Stimulated activated CD8-positive, alpha-beta memory T cell treated with anti-CD3 and anti-CD28 coated beads, Interleukin-12 subunit alpha, Interleukin-12 subunit beta, amount 100 ng/mL, for 24 hours (primary cell): ENCODE data around the gene ZFP42.
"Not testable (repeated sequence)": the region's sequence is repeated elsewhere in the genome, so short reads cannot be mapped to it uniquely, and the experiment has no call there.

Experiments
- DNase-seq: peaks from one replicate; pipeline ENCODE4 v3.0.0-alpha.2; 2020; ENCODE audit errors: extremely low read depth

Gene ZFP42

DNA sequence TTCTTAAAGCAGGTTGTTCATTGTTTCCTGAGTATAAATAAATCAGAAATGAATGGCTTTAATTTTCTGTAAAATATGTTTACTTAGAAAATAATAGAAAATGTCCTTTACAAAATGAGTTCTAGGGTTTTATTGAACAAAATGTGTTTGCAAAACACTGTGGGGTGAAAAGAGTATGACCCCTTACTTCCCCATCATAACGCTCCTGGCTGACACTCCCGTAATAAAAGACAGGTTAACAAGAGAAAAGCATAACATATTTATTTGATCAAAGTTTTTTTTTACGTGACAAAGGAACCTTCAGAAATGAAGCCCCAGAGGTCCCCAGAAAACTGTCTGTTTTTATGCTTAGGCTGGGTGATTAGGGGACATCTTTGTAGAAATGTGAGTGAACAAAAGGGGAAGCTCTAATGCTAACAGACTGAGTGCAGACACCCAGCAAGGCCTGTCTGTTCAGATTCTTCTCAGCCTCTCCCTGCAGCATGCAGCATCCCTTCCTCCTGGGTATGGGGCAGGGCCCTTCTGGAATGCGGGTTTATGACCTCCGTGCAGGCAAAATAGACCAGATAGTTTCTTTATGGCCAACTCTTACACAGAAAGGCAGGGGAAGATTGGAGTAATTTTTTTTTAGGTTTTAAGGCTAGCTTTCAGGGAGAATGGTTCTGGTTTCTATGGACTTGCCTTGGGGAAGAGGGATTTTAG, 26.1 kb downstream of the ZFP42 start:
- no peak for DNase-seq

DNA sequence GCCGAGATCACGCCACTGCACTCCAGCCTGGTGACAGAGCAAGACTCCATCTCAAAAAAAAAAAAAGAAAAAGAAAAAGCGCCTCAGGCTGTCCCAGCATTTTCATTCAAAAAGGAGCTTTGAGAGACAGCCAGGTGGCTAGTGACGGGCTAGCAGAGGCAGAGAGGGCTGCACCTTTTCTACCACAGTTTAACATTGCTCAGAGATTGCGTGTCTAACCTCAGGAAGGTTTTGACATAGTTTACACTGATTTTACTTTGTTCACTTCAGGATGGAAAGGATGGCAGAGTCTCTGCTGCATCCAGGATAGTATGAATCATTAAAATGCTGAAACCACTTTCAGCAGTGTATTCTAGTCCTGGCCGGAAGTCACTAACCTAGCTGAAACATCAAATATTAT, 28.1 kb downstream of the ZFP42 start:
- DNase-seq = no peak

DNA sequence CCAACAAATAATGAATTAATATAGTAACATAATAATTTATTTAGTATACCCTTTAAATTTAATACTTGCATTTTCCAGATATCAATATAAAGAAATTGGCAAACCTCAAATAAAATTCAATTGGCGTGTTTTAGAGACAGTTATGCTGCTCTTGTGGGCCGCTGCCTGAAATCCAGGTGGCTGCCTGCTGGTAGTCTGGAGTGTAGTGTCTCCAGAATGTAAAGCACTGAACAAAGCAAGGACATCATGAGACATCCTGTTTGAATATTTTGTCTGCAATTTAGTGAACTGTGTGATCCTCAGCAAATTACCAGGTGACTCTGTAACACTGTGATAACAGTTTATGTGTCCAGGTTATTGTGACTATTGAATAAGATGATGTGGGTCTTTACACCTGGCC, 29.9 kb downstream of the ZFP42 start:
- no peak for DNase-seq

DNA sequence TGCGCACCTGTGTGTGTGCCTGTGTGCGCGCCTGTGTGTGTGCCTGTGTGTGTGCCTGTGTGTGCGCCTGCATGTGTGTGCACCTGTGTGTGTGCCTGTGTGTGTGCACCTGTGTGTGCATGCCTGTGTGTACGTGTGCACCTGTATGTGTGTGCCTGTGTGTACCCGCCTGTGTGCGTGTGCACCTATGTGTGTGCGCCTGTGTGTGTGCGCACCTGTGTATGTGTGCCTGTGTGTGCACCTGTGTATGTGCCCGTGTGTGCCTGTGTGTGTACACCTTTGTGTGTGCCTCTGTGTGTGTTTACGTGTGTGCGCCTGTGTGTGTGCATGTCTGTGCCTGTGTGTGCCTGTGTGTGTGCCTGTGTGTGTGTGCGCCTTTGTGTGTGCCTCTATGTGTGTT, 33.5 kb downstream of the ZFP42 start:
- no peak for DNase-seq

DNA sequence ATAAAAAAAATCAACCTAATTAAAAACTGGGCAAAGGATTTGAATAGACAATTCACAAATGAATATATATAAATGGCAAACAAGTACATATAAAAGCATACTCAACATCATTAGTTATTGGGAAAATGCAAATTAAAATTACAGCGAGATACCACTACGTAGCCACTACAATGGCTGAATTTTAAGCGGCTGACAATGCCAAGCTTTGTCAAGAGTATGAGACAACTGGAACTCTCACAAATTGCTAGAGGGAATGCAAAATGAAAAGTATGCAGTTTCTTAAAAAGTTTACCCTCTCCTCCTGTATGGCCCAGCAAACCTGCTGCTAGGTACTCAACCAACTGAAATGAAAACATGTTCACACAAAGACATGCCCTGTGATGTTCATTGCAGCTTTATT, 34.8 kb downstream of the ZFP42 start:
- DNase-seq = no peak

DNA sequence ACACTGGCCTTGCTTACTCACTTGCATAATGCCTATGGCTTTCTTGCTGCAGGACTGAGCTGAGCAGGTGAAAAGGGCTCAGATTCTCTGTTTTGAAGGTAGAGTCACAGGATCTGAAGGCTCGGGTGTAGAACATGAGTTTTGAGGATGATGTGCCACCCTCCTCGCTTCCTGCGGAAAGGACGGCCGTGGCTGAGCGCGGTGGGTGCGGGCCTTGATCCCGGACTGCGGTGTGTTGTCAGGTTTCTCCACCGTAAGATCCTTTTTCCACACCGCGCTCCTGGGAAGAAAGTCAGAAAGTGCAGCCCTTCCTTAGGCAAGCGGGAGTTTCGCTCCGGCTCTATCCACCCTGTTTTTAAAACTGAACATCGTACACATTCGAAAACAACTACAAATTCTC, 36.2 kb downstream of the ZFP42 start:
- no peak for DNase-seq

DNA sequence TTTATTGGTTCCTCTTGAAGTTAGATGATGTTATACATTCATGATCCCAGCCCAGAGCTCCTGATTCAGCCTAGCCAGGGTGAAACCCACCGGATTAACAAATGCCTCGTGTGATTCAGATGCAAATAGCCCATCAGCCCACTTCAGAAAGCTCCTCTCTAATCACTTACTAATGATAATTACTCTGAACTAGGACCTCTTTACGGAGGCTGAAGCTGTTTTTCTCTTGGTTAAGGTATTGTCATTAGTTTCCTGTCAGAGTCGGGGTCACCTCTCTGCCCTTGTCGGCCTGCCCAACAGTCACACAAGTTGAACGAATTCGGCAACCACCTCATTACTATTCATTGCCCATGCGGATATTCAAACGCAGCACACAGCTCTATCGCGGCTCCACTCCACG, 36.6 kb downstream of the ZFP42 start:
- no peak for DNase-seq

DNA sequence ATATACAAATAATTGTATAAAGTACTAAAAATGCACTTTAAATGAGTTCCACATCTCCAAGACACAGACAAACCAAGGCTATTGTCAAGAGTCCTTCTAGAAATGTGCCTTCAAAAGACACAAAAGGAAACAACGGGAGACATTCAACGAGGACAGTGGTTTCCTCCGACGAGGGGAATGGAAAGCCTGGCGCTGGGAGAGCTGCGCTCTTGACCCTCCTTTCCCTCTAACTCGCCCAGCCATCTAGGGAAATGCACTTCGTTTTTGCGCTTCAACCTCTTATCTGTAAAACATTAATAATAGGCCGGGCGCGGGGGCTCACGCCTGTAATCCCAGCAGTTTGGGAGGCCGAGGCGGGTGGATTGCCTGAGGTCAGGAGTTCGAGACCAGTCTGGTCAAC, 37.0 kb downstream of the ZFP42 start:
- no peak for DNase-seq

DNA sequence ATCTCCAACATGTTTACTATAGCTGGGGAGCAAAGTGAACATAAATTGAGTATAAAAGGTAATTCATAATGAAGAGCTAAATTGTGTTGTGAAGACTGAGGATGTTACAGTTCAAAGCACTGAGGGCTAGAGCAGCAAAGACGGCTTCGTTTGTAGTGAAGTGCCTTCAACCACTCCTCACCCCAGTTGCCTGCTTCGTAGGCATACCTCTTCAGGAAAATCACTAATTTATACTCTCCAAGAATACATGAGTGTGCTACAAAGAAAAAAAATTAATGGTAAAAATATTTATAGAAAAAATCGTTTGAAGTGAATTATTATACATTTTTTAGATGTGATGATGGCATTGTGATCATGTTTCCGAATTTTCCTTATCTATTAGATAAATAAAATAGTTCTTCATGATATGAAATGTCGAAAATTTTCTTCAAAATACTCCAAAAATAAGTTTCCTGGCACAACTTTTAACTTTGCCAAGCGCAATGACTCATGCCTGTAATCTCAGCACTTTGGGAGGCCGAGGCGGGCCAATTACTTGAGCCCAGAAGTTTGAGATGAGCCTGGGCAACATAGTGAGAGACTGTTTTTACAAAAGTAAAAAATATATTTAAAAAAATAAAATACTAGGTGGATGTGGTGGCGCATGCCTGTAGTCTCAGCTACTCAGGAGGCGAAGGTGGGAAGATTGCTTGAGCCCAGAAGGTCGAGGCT, 41.6 kb downstream of the ZFP42 start:
- no peak for DNase-seq

DNA sequence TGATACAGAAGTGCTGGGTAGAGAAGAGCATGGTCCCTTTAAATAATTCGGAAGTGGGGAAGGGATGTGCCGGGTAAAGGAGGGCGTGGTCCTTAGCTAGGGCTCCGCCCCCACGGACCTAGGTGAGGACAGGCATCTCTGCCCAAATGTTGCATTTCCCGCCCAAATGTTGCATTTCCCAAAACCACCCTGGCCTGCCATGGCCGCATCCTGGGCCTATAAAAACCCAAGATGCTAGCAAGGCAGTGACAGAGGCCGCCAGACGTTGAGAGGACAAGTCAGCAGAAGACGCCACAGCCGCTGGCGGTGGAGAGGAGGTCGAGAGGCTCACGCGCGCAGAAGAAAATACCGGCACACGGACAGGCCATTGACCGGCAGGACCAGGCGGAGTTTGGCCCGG, 46.1 kb downstream of the ZFP42 start:
- DNase-seq = no peak

DNA sequence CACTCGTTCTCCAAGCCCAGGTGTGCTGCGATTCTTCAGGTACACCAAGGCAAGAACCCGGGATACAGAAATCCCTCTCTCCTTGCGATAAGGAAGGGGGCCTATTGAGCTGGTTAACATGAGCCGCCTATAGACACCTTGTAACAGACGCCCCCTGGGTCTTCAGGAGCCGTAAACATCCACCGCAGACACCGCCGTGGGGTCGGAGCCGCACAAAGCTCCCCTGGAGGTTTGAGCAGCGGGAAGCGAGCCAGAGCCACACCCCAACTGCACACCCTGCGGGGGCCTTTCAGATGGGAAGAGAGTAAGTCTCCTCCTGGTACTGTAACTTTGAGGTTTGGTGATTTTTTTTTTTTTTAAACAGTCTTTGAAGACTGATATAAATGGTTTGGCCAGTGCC, 46.6 kb downstream of the ZFP42 start:
- DNase-seq = no peak

DNA sequence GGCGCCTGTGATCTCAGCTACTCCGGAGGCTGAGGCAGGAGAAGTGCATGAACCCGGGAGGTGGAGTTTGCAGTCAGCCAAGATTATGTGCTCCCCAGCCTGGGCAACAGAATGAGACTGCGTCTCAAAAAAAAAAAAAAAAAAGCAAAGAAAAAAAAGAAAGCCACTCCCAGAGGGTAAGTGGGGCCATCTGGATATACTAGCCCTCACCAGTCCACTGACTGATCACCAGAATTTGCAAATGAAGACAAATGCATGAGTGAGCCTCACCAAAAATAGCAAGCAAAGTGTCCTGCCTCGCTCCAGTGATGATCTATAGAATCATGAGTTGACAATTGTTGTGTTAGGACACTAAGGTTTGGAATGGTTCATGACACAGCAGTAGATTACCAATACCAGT, 47.6 kb downstream of the ZFP42 start:
- DNase-seq = no peak

DNA sequence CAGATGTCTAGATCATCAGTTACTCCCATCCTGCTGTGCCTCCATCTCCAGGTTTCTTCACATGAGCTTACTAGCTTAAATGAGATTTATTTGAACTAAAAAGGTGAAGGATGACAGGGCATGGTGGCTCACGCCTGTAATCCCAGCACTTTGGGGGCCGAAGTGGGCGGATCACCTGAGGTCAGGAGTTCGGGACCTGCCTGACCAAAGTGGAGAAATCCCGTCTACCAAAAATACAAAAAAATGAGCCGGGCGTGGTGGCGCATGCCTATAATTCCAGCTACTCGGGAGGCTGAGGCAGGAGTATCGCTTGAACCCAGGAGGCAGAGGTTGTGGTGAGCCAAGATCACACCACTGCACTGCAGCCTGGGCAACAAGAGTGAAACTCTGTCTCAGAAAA, 49.9 kb downstream of the ZFP42 start:
- DNase-seq = not testable (repeated sequence)

DNA sequence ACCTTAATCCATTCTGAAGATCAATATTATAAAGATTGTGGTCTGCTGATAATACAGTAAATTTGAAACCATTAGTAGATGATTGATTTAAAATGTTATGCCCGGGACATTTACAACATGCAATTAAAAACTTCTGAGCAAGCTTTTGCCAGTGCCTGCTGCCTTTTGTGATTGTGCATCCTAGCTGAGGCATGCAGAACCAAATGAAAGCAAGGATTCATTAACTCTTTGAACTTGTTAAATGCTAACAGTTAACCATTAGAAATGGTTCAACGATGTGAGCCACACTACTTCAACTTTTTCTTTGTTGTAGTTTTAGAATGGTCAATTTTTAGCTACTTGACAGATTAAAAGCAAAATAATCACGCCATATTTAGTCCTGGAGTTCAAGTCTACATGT, 51.1 kb downstream of the ZFP42 start:
- no peak for DNase-seq

DNA sequence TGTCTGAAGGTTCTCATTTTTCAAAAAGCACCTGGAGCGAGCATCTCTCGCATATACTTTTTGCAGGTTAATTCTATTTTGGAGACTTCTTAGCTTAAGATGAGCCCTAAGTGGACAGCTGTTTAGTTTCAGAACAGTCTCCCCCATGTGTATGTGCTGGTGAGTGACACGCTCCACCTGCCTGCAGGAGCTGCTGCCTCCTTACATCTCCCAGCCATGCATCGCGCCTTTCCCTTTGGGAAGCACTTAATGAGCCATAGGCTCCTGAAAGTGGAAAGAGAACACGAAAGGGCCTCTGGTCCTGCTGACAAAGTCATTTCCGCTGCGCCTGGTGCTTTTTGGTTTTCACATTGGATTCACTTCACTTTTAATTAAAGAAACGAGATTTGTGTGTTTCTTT, 57.7 kb downstream of the ZFP42 start:
- no peak for DNase-seq
